Peyer's patch (tissue), 4 donors: ENCODE results near the gene CALU. TPM values are rescaled to one million over a fixed set of nuclear protein-coding genes. Genes with fewer than 3 reads are reported as not detected.

Experiments used
- DNase-seq, 3 donors: peaks; one replicate each; pipeline ENCODE4 v3.0.0-alpha.2; 2017 to 2019
- H3K27ac ChIP-seq, 4 donors: fragments of 200-600 bp; sonication (generic); one replicate each; pipeline ENCODE4 v1.5.1; 2016 to 2019
- H3K27me3 ChIP-seq, 2 donors: fragments of 200-600 bp; sonication (generic); one replicate each; pipeline ENCODE4 v1.5.1; 2019
- H3K36me3 ChIP-seq, 3 donors: fragments of 200-600 bp; sonication (generic); one replicate each; pipeline ENCODE4 v1.5.1; 2016 to 2019
- H3K4me1 ChIP-seq, 4 donors: fragments of 200-600 bp; sonication (generic); one replicate each; pipeline ENCODE4 v1.5.1; 2016 to 2019
- H3K4me3 ChIP-seq, 4 donors: fragments of 200-600 bp; sonication (generic); 1 replicate in 3 of 4; 2 replicates in 1 of 4; pipeline ENCODE4 v1.5.1; 2016 to 2019; ENCODE audit warnings: mild to moderate bottlenecking in 1 of 4
- H3K9me3 ChIP-seq, 4 donors: fragments of 200-600 bp; sonication (generic); one replicate each; pipeline ENCODE4 v1.5.1; 2016 to 2019; ENCODE audit warnings: mild to moderate bottlenecking in 1 of 4
- CTCF ChIP-seq, 6 experiments: fragments of 450-650 bp in 4 of 6; fragments of 200-600 bp in 2 of 6; sonication (generic) in 1 of 6; IDR thresholded peaks; one replicate each; pipeline ENCODE4 v1.5.1; 2017 to 2019; ENCODE audit warnings: antibody characterized with exemption in 6 of 6, mild to moderate bottlenecking in 3 of 6, moderate library complexity in 1 of 6
- POLR2A ChIP-seq, 2 donors: fragments of 450-650 bp; IDR thresholded peaks; one replicate each; pipeline ENCODE4 v1.5.1; 2017; ENCODE audit warnings: antibody characterized with exemption in 2 of 2, mild to moderate bottlenecking in 2 of 2, moderate library complexity in 2 of 2
- total RNA-seq, 4 donors: library from RNA; depleted of rRNA; stranded (reverse); fragments of >200 nt; gene quantifications; one replicate each; pipeline ENCODE4 v1.1.0, GENCODE V29; 2016

The CALU gene
- total RNA-seq, 4 donors from 2014 or later, result 21.6 to 42.1 (median 27.6) TPM

DNA sequence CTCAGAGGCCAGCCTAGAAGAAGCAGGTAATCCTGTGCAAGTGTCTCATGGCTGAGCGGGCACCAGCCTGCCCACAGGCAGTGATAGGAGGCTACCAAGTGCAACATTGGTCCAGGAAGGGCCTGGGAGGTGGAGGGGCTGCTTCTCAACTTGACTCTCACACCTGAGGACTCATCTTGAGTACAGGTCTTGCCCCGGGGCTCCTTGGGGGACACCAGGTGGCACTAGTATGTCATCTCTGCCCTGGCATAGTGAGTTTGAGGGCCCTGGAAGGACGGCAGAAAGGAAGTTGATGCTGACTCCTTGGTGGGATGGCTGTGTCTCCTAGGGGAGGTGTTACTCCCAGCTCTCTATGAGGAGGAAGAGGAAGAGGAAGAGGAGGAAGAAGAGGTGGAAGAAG lies 54.9 kb downstream of the CALU start:
- DNase-seq, result no peak
- no peaks in the 10 kb centered on the region for H3K36me3 ChIP-seq
- TF ChIP-seq POLR2A (IDR thresholded peaks at IDR 0.05) (no peak), CTCF (IDR thresholded peaks at IDR 0.05) (peak in 1 of 6 experiments; percentile 6)
- H3K9me3 ChIP-seq, result no peaks in the 10 kb centered on the region
- H3K4me1 ChIP-seq, result peaks cover 0 to 22% (median 6%) of the 10 kb centered on the region in 4 donors
- no peaks in the 10 kb centered on the region for H3K27me3 ChIP-seq
- H3K4me3 ChIP-seq, result no peak overlapping the region
- H3K27ac ChIP-seq, result no peak overlapping the region

DNA sequence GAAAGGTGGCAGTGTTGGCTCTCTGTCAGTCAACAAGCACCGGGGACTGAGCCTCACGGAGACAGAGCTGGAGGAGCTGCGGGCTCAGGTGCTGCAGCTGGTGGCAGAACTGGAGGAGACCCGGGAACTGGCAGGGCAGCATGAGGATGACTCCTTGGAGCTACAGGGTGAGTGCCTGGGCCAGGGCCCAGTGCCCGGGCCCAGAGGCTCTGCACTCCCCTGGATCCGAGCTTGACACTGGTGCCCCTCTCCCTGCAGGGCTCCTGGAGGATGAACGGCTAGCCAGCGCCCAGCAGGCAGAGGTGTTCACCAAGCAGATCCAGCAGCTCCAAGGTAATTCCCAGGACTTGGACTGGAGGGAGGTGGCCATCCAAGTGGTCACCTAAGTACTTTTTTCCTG lies 55.3 kb downstream of the CALU start:
- no peak for DNase-seq
- Histone ChIP-seq H3K27me3 (no peaks in the 10 kb centered on the region), H3K9me3 (no peaks in the 10 kb centered on the region), H3K4me1 (peaks cover 0 to 22% (median 6%) of the 10 kb centered on the region in 4 donors), H3K4me3 (no peak overlapping the region), H3K36me3 (no peaks in the 10 kb centered on the region), H3K27ac (no peak overlapping the region)
- no peak for TF ChIP-seq CTCF (IDR thresholded peaks at IDR 0.05)
- TF ChIP-seq POLR2A (IDR thresholded peaks at IDR 0.05), result no peak

DNA sequence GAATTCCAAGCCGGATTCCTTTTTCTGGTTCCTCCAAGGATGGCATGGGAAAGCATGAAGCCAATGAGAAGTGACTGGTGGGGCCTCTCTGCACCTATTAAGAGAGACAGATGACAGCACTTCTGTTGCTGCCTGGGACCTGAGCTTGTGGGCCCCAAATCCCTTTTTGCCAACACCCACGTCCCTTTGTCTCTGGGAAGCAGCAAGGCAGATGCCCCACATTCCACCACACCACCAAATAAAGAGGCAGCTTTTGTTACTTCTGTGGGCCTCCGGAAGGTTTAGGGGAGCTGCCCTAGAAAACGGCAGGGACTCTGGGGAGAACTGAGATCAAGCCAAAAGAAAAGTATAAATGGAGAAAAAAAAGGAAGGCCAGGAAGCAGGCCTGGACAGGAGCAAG lies 56.0 kb downstream of the CALU start:
- no peak for TF ChIP-seq POLR2A (IDR thresholded peaks at IDR 0.05)
- no peak for TF ChIP-seq CTCF (IDR thresholded peaks at IDR 0.05)

DNA sequence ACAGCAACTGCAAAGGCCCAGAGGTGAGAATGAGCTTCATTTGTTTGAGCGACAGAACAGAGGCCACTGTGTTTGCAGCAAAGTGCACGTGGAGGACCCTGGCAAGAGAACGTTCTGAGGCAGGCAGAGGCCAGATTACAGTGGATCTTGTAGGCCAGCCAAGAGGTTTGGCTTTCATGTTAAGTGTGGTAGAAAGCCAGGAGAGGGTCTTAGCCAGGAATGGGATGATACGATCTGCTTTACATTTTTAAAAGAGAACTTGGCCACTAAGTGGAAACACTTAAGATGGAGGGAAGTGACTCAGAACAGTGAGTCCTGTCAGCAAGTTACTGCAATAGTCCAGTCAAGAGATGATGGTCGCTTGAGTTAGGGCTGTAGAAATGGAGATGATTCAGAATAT lies 57.2 kb downstream of the CALU start:
- Histone ChIP-seq H3K4me3 (no peak overlapping the region), H3K27ac (no peak overlapping the region), H3K27me3 (no peaks in the 10 kb centered on the region), H3K9me3 (no peaks in the 10 kb centered on the region), H3K36me3 (no peaks in the 10 kb centered on the region), H3K4me1 (peaks cover 0 to 15% (median 6%) of the 10 kb centered on the region in 4 donors)
- no peak for DNase-seq
- no peak for TF ChIP-seq CTCF (IDR thresholded peaks at IDR 0.05)
- TF ChIP-seq POLR2A (IDR thresholded peaks at IDR 0.05), result no peak

More for the DNA sequence above, 56.0 kb downstream of the CALU start:
- DNase-seq, result no peak
- H3K36me3 ChIP-seq, result no peaks in the 10 kb centered on the region
- H3K27me3 ChIP-seq, result no peaks in the 10 kb centered on the region
- H3K4me3 ChIP-seq, result no peak overlapping the region
- H3K27ac ChIP-seq, result no peak overlapping the region
- H3K4me1 ChIP-seq, result peaks cover 0 to 22% (median 6%) of the 10 kb centered on the region in 4 donors
- no peaks in the 10 kb centered on the region for H3K9me3 ChIP-seq

DNA sequence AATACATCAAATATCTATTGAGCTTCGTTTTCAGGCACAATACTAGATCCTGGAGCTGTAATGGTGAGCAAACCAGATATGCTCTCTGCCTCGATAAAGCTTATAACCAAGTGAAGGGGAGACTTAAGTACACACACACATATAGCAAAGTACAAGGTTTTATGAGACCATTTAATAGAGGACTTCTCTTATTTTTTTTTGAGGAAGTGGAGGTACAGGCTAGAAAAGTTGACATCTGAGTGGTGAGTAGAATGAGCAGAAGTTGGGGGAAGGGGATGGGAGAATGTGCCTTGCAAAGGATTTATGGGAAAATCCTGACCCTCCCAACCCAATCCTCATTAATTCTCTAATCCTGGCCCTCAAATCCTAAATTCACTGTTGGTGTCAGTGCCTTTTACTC lies 60.3 kb downstream of the CALU start:
- no peaks in the 10 kb centered on the region for H3K27me3 ChIP-seq
- H3K9me3 ChIP-seq, result no peaks in the 10 kb centered on the region
- H3K36me3 ChIP-seq, result no peaks in the 10 kb centered on the region
- TF ChIP-seq CTCF (IDR thresholded peaks at IDR 0.05) (no peak), POLR2A (IDR thresholded peaks at IDR 0.05) (no peak)
- DNase-seq, result no peak
- H3K27ac ChIP-seq, result no peak overlapping the region
- H3K4me3 ChIP-seq, result no peak overlapping the region
- H3K4me1 ChIP-seq, result no peaks in the 10 kb centered on the region

- Histone ChIP-seq H3K4me3 (no peak overlapping the region), H3K27me3 (no peaks in the 10 kb centered on the region), H3K9me3 (no peaks in the 10 kb centered on the region), H3K36me3 (peaks cover 0 to 4% (median 0%) of the 10 kb centered on the region in 3 donors), H3K27ac (no peak overlapping the region), H3K4me1 (no peaks in the 10 kb centered on the region)
- TF ChIP-seq POLR2A (IDR thresholded peaks at IDR 0.05) (no peak), CTCF (IDR thresholded peaks at IDR 0.05) (no peak)
- no peak for DNase-seq
Measured at GRCh38 chr7:128800567-128800966, 61.4 kb downstream of the CALU start.
